ENCODE measurements around the gene PPP1R16B.
"Not testable (repeated sequence)": the region's sequence is repeated elsewhere in the genome, so short reads cannot be mapped to it uniquely, and the experiment has no call there.

The PPP1R16B gene

GRCh38 chr20:38794057-38794456 is 11.4 kb upstream of the PPP1R16B start:
- not testable (repeated sequence) for DNase-seq

GRCh38 chr20:38798266-38798665 is 7.2 kb upstream of the PPP1R16B start:
- no peak for DNase-seq

GRCh38 chr20:38799203-38799602 is 6.3 kb upstream of the PPP1R16B start:
- DNase-seq = no peak

GRCh38 chr20:38800882-38801281 is 4.6 kb upstream of the PPP1R16B start:
- DNase-seq = no peak

GRCh38 chr20:38804221-38804620 is 1.3 kb upstream of the PPP1R16B start:
- DNase-seq = no peak

- DNase-seq = no peak
Observed at GRCh38 chr20:38804682-38805501, 605 bp upstream of the PPP1R16B start.

GRCh38 chr20:38805958-38806854 is 709 bp downstream of the PPP1R16B start:
- DNase-seq = no peak

GRCh38 chr20:38806855-38807655 is 1.6 kb downstream of the PPP1R16B start:
- peak; percentile 35 for DNase-seq

GRCh38 chr20:38809942-38810341 is 4.4 kb downstream of the PPP1R16B start:
- DNase-seq = no peak

GRCh38 chr20:38810926-38811630 is 5.6 kb downstream of the PPP1R16B start:
- no peak for DNase-seq

- DNase-seq = no peak
Observed at GRCh38 chr20:38811769-38812168, 6.3 kb downstream of the PPP1R16B start.

GRCh38 chr20:38812182-38812581 is 6.7 kb downstream of the PPP1R16B start:
- no peak for DNase-seq

- no peak for DNase-seq
Observed at GRCh38 chr20:38812709-38813573, 7.4 kb downstream of the PPP1R16B start.

- not testable (repeated sequence) for DNase-seq
Observed at GRCh38 chr20:38813574-38813962, 8.1 kb downstream of the PPP1R16B start.

- no peak for DNase-seq
Observed at GRCh38 chr20:38815446-38815845, 9.9 kb downstream of the PPP1R16B start.

GRCh38 chr20:38818113-38819065 is 12.9 kb downstream of the PPP1R16B start:
- DNase-seq = no peak

- no peak for DNase-seq
Observed at GRCh38 chr20:38825571-38825900, 20.0 kb downstream of the PPP1R16B start.

GRCh38 chr20:38825901-38826625 is 20.6 kb downstream of the PPP1R16B start:
- DNase-seq = peak; percentile 69

GRCh38 chr20:38827770-38828281 is 22.3 kb downstream of the PPP1R16B start:
- no peak for DNase-seq
